SH-SY5Y (cell line): ENCODE data around the gene PFKP.

ENCODE experiments used
- GATA2 ChIP-seq: IDR thresholded peaks from 2 replicates; pipeline ENCODE4 v1.6.1; 2011; ENCODE audit warnings: mild to moderate bottlenecking, low read depth, low read length
- GATA3 ChIP-seq: IDR thresholded peaks from 2 replicates; pipeline ENCODE4 v1.6.1; 2011; ENCODE audit warnings: low read depth, mild to moderate bottlenecking, low read length, moderate library complexity

DNA sequence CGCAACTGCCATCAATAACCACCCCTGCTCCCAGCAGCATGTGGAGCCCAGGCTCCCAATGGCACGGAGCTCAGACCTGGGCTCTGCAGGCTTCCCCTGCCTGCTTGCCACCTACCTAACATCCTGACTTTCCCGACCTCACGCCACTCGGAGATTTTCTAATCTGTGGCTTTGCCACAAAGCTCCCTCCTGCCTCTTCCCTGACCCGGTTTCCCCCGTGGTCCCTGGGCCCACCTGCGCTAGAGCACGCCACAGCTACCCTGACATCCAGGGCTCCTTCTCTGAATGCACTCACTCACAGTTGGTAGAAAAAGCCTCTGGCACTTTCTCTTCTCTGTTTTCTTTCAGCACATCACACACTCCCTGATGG is 85.2 kb downstream of the PFKP start:
- TF ChIP-seq GATA2: no peak
- TF ChIP-seq GATA3: no peak
